CD8-positive, alpha-beta memory T cell (primary cell): ENCODE data around the gene P2RX2. TPM values are rescaled to one million over a fixed set of nuclear protein-coding genes. Genes with fewer than 3 reads are reported as not detected.

ENCODE experiments used
- CTCF ChIA-PET: fragments of 350-600 bp; sonication (Branson Sonifier 250); formaldehyde crosslinking; loops from one replicate; lab custom pipeline; 2021; ENCODE audit warnings: antibody characterized with exemption; lab: Charles Lee
- POLR2A ChIA-PET: fragments of 350-600 bp; sonication (Branson Sonifier 250); formaldehyde crosslinking; loops from one replicate; lab custom pipeline; 2021; ENCODE audit warnings: antibody characterized with exemption; lab: Charles Lee
- DNase-seq, 5 donors: peaks; one replicate each; pipeline versions ENCODE4 v3.0.0 to v3.0.0-alpha.2; 2020 to 2022; ENCODE audit warnings: mixed read lengths in 1 of 5
- H3K27ac ChIP-seq: one replicate; pipeline ENCODE4 v1.7.0; 2013; ENCODE audit warnings: low read depth, mild to moderate bottlenecking, low read length, moderate library complexity
- H3K27me3 ChIP-seq: 2 replicates; pipeline ENCODE4 v1.7.0; 2013; ENCODE audit warnings: low read length, mild to moderate bottlenecking; ENCODE audit not compliant: insufficient read depth, poor library complexity, severe bottlenecking
- H3K36me3 ChIP-seq: 2 replicates; pipeline ENCODE4 v1.7.0; 2013; ENCODE audit warnings: mild to moderate bottlenecking, low read length, moderate library complexity; ENCODE audit not compliant: insufficient read depth
- H3K4me1 ChIP-seq: 2 replicates; pipeline ENCODE4 v1.7.0; 2013; ENCODE audit warnings: mild to moderate bottlenecking, low read length, moderate library complexity; ENCODE audit not compliant: insufficient read depth
- H3K4me3 ChIP-seq: 2 replicates; pipeline ENCODE4 v1.7.0; 2013; ENCODE audit warnings: mild to moderate bottlenecking, low read length
- H3K9me3 ChIP-seq: 2 replicates; pipeline ENCODE4 v1.7.0; 2013; ENCODE audit warnings: mild to moderate bottlenecking, low read length
- H3K27ac Mint-ChIP-seq, 8 donors: one replicate each; pipeline ENCODE4 v1.8.0; 2020 to 2021; ENCODE audit warnings: mixed read lengths in 8 of 8, mild to moderate bottlenecking in 6 of 8, inconsistent platforms in 3 of 8, moderate library complexity in 3 of 8
- H3K27me3 Mint-ChIP-seq, 2 donors: one replicate each; pipeline ENCODE4 v1.8.0; 2020 to 2021; ENCODE audit warnings: mixed read lengths in 2 of 2, mild to moderate bottlenecking in 1 of 2, moderate library complexity in 1 of 2
- H3K36me3 Mint-ChIP-seq, 3 donors: one replicate each; pipeline ENCODE4 v1.8.0; 2020 to 2021; ENCODE audit warnings: mixed read lengths in 3 of 3, inconsistent platforms in 1 of 3, mild to moderate bottlenecking in 1 of 3
- H3K4me1 Mint-ChIP-seq, 3 donors: one replicate each; pipeline ENCODE4 v1.8.0; 2020 to 2021; ENCODE audit warnings: mixed read lengths in 3 of 3, inconsistent platforms in 1 of 3, mild to moderate bottlenecking in 1 of 3
- H3K4me3 Mint-ChIP-seq, 7 donors: one replicate each; pipeline ENCODE4 v1.8.0; 2020 to 2021; ENCODE audit warnings: mixed read lengths in 7 of 7, mild to moderate bottlenecking in 6 of 7, moderate library complexity in 4 of 7, inconsistent platforms in 2 of 7
- H3K9me3 Mint-ChIP-seq, 5 donors: one replicate each; pipeline ENCODE4 v1.8.0; 2020 to 2022; ENCODE audit warnings: mixed read lengths in 5 of 5, mild to moderate bottlenecking in 3 of 5, moderate library complexity in 2 of 5, inconsistent platforms in 1 of 5
- polyA plus RNA-seq: library from polyadenylated mRNA; unstranded; fragments of 300-500 nt; fragmentation: Illumina TruSeq; gene quantifications from one replicate; pipeline ENCODE4 v1.2.3, GENCODE V29; 2021
- total RNA-seq, 2 experiments: library from RNA; stranded (reverse); gene quantifications; one replicate each; pipeline ENCODE4 v1.2.3, GENCODE V29; 2021

P2RX2 gene
- total and polyA plus RNA-seq, 3 experiments from 2014 or later, result not detected

GRCh38 chr12:132572801-132573760, 45.5 kb upstream of the P2RX2 start:
- Mint-ChIP-seq H3K27ac (no peak overlapping the region), H3K4me1 (peaks cover 0 to 3% (median 0%) of the 10 kb centered on the region in 3 donors), H3K4me3 (no peak overlapping the region), H3K36me3 (peaks cover 0 to 35% (median 4%) of the 10 kb centered on the region in 3 donors), H3K9me3 (no peaks in the 10 kb centered on the region), H3K27me3 (peaks cover 0 to 2% of the 10 kb centered on the region in 2 donors)
- ChIA-PET CTCF (interaction anchor here (1.3 kb wide), 1 partner anchor 12 kb away, joined by 5 read pairs; no protein-coding TSS in a partner anchor), POLR2A (no interaction called here)
- DNase-seq, result no peak
- Histone ChIP-seq H3K9me3 (no peaks in the 10 kb centered on the region), H3K4me1 (no peaks in the 10 kb centered on the region), H3K4me3 (no peak overlapping the region), H3K27ac (no peak overlapping the region), H3K27me3 (no peaks in the 10 kb centered on the region), H3K36me3 (no peaks in the 10 kb centered on the region)

DNA sequence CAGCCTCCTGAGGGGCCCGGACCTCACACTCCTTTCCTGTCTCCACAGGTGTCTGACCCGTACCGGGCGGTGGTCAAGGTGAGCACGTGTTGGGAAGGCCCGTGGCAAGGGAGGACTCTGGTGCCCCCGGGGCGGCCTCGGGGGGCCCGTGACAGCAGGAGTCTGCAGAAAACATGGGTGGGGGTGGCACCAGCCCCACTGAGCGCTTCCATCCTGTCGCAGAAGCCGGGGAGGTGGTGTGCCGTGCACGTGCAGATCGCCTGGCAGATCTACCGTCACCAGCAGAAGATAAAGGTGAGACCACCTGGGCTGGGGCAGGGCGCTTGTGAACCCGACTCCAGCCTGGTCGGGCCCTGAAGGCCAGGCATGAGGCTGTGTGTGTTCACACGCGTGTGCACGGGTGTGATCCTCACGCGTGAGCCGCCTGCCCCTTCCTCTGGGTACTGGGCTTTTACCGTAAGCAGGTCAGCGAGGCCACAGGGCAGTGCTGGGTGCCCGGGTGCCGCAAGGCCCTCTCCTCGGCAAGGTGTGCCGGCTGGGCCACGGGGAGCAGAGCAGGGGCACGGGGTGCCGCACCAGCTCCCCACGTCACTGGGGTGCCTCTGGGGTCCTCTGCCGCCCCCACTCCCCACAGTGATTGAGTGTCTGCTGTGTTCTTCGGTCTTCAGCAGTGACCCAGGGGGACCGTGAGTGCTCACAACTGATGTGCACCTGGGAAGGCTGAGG, 44.1 kb upstream of the P2RX2 start:
- Mint-ChIP-seq H3K4me1 (no peaks in the 10 kb centered on the region), H3K27ac (peak overlapping the region in 1 of 8 donors; percentile 58), H3K27me3 (peaks cover 0 to 2% of the 10 kb centered on the region in 2 donors), H3K4me3 (peak overlapping the region in 1 of 7 donors; percentile 40), H3K9me3 (no peaks in the 10 kb centered on the region), H3K36me3 (peaks cover 0 to 45% (median 8%) of the 10 kb centered on the region in 3 donors)
- no peak for DNase-seq
- Histone ChIP-seq H3K36me3 (no peaks in the 10 kb centered on the region), H3K27me3 (no peaks in the 10 kb centered on the region), H3K9me3 (no peaks in the 10 kb centered on the region), H3K4me1 (no peaks in the 10 kb centered on the region), H3K4me3 (no peak overlapping the region), H3K27ac (no peak overlapping the region)
- ChIA-PET CTCF (interaction anchor here (1.3 kb wide), 1 partner anchor 13 kb away, joined by 5 read pairs; no protein-coding TSS in a partner anchor), POLR2A (no interaction called here)

DNA sequence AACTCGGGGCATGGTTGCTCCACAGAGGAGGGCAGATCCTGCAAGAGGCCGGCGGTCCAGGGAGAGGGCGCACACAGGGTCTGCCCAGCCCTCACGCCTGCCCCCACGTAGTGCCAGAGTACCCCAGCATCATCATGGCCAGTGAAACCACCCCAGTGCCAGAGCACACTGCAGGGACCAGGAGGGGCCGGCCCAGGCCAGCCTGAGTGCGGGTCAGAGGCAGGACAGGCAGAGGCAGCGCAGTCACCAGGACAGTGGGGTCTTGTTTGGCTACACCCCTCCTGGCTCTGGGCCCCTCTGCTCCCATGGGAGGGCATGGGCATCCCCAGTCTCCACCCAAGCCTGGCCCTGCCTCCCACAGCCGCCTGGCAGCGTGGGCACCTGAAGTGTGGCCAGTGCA, 42.9 kb upstream of the P2RX2 start:
- Mint-ChIP-seq H3K4me1 (no peaks in the 10 kb centered on the region), H3K9me3 (no peaks in the 10 kb centered on the region), H3K4me3 (no peak overlapping the region), H3K27ac (no peak overlapping the region), H3K36me3 (peaks cover 0 to 54% (median 10%) of the 10 kb centered on the region in 3 donors), H3K27me3 (peaks cover 0 to 2% of the 10 kb centered on the region in 2 donors)
- POLR2A ChIA-PET, result no interaction called here
- Histone ChIP-seq H3K4me3 (no peak overlapping the region), H3K9me3 (no peaks in the 10 kb centered on the region), H3K36me3 (peaks cover 3% of the 10 kb centered on the region), H3K27me3 (no peaks in the 10 kb centered on the region), H3K27ac (no peak overlapping the region), H3K4me1 (no peaks in the 10 kb centered on the region)
- no peak for DNase-seq
- CTCF ChIA-PET, result no interaction called here

GRCh38 chr12:132576701-132577100, 41.9 kb upstream of the P2RX2 start:
- no peak overlapping the region for H3K4me3 ChIP-seq
- ChIA-PET CTCF (no interaction called here), POLR2A (no interaction called here)
- H3K9me3 ChIP-seq, result no peaks in the 10 kb centered on the region
- Mint-ChIP-seq H3K27me3 (peaks cover 0 to 2% of the 10 kb centered on the region in 2 donors), H3K4me3 (no peak overlapping the region), H3K27ac (peak overlapping the region in 1 of 8 donors; percentile 78), H3K9me3 (no peaks in the 10 kb centered on the region), H3K4me1 (no peaks in the 10 kb centered on the region), H3K36me3 (peaks cover 0 to 61% (median 10%) of the 10 kb centered on the region in 3 donors)
- peaks cover 4% of the 10 kb centered on the region for H3K36me3 ChIP-seq
- H3K4me1 ChIP-seq, result no peaks in the 10 kb centered on the region
- no peak overlapping the region for H3K27ac ChIP-seq
- DNase-seq, result no peak
- no peaks in the 10 kb centered on the region for H3K27me3 ChIP-seq

- POLR2A ChIA-PET, result no interaction called here
- H3K27me3 Mint-ChIP-seq, result peaks cover 0 to 2% of the 10 kb centered on the region in 2 donors
- no peak for DNase-seq
- Histone ChIP-seq H3K4me3 (no peak overlapping the region), H3K27ac (no peak overlapping the region), H3K9me3 (no peaks in the 10 kb centered on the region), H3K27me3 (no peaks in the 10 kb centered on the region), H3K4me1 (no peaks in the 10 kb centered on the region), H3K36me3 (peaks cover 4% of the 10 kb centered on the region)
- CTCF ChIA-PET, result no interaction called here
- H3K4me1 Mint-ChIP-seq, result no peaks in the 10 kb centered on the region
- no peak overlapping the region for H3K4me3 Mint-ChIP-seq
- peaks cover 0 to 61% (median 10%) of the 10 kb centered on the region in 3 donors for H3K36me3 Mint-ChIP-seq
- no peak overlapping the region for H3K27ac Mint-ChIP-seq
- H3K9me3 Mint-ChIP-seq, result no peaks in the 10 kb centered on the region
Measured at GRCh38 chr12:132577191-132577920, 41.2 kb upstream of the P2RX2 start.

GRCh38 chr12:132578118-132578517, 40.5 kb upstream of the P2RX2 start:
- Mint-ChIP-seq H3K27ac (peak overlapping the region in 1 of 8 donors; percentile 32), H3K36me3 (peaks cover 0 to 60% (median 10%) of the 10 kb centered on the region in 3 donors), H3K9me3 (no peaks in the 10 kb centered on the region), H3K27me3 (peaks cover 0 to 2% of the 10 kb centered on the region in 2 donors), H3K4me1 (no peaks in the 10 kb centered on the region), H3K4me3 (no peak overlapping the region)
- POLR2A ChIA-PET, result no interaction called here
- Histone ChIP-seq H3K4me1 (no peaks in the 10 kb centered on the region), H3K27ac (no peak overlapping the region), H3K4me3 (no peak overlapping the region), H3K27me3 (no peaks in the 10 kb centered on the region), H3K9me3 (no peaks in the 10 kb centered on the region), H3K36me3 (peaks cover 4% of the 10 kb centered on the region)
- no peak for DNase-seq
- CTCF ChIA-PET, result no interaction called here

- no peaks in the 10 kb centered on the region for H3K9me3 ChIP-seq
- no peak for DNase-seq
- POLR2A ChIA-PET, result no interaction called here
- H3K27ac ChIP-seq, result no peak overlapping the region
- H3K27me3 Mint-ChIP-seq, result peaks cover 0 to 2% of the 10 kb centered on the region in 2 donors
- H3K36me3 ChIP-seq, result peaks cover 4% of the 10 kb centered on the region
- H3K4me3 Mint-ChIP-seq, result no peak overlapping the region
- H3K36me3 Mint-ChIP-seq, result peaks cover 0 to 59% (median 11%) of the 10 kb centered on the region in 3 donors
- CTCF ChIA-PET, result no interaction called here
- no peaks in the 10 kb centered on the region for H3K9me3 Mint-ChIP-seq
- H3K4me1 ChIP-seq, result no peaks in the 10 kb centered on the region
- no peak overlapping the region for H3K27ac Mint-ChIP-seq
- H3K4me1 Mint-ChIP-seq, result no peaks in the 10 kb centered on the region
- H3K4me3 ChIP-seq, result no peak overlapping the region
- no peaks in the 10 kb centered on the region for H3K27me3 ChIP-seq
Measured at GRCh38 chr12:132578826-132579225, 39.8 kb upstream of the P2RX2 start.
